ENCODE measurements around the gene TRO.

The TRO gene

GRCh38 chrX:54977387-54977786 lies 56.8 kb downstream of the TRO start:
- no peak for DNase-seq

- no peak for DNase-seq
These were observed 57.8 kb downstream of the TRO start for GRCh38 chrX:54978448-54978847.

GRCh38 chrX:54979432-54979831 lies 58.8 kb downstream of the TRO start:
- DNase-seq, result no peak

GRCh38 chrX:54980334-54980733 lies 59.7 kb downstream of the TRO start:
- DNase-seq, result no peak

Data from stimulated activated naive CD4-positive, alpha-beta T cell (primary cell).